ENCODE results near the gene SIPA1L3.

DNA sequence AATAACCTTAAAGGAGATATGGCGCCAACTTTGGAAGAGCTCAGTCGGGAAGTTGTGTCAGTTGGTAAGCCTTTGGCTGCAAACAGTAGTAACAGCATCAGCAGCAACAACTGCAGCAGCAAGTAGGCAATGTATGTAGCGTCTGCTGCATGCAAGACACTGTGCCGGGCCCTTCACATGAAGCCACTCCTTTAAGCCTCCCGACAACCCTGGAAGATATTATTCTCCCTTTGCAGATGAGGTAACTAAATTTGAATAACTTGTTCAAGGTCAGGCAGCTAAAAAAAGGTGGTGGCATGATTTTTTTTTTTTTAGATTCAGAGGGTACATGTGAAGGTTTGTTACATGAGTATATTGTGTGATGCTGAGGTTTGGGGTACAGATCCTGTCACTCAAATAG, 19.7 kb downstream of the SIPA1L3 start:
- TF ChIP-seq, protein P1, sequence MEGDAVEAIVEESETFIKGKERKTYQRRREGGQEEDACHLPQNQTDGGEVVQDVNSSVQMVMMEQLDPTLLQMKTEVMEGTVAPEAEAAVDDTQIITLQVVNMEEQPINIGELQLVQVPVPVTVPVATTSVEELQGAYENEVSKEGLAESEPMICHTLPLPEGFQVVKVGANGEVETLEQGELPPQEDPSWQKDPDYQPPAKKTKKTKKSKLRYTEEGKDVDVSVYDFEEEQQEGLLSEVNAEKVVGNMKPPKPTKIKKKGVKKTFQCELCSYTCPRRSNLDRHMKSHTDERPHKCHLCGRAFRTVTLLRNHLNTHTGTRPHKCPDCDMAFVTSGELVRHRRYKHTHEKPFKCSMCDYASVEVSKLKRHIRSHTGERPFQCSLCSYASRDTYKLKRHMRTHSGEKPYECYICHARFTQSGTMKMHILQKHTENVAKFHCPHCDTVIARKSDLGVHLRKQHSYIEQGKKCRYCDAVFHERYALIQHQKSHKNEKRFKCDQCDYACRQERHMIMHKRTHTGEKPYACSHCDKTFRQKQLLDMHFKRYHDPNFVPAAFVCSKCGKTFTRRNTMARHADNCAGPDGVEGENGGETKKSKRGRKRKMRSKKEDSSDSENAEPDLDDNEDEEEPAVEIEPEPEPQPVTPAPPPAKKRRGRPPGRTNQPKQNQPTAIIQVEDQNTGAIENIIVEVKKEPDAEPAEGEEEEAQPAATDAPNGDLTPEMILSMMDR (IDR thresholded peaks at IDR 0.05; ENCODE audit: low read depth, low read length) = no peak
- no peak for TF ChIP-seq EZH2phosphoT487 (IDR thresholded peaks at IDR 0.05; ENCODE audit: low read depth)

All from OCI-LY3 (cell line).